Smooth muscle cell (in vitro differentiated cells): Measurements from ENCODE around the gene LGI2. TPM values are rescaled to one million over a fixed set of nuclear protein-coding genes. Genes with fewer than 3 reads are reported as not detected.
"Not testable (repeated sequence)": the region's sequence is repeated elsewhere in the genome, so short reads cannot be mapped to it uniquely, and the experiment has no call there.

Source experiments
- DNase-seq: peaks from one replicate; lab custom pipeline; 2025; ENCODE audit not compliant: unreplicated experiment; lab: John Stamatoyannopoulos, UW
- H2AFZ ChIP-seq: fragments of 200-600 bp; sonication (generic); 2 replicates; pipeline ENCODE4 v1.6.0; 2016; ENCODE audit warnings: antibody characterized with exemption, low read depth, mild to moderate bottlenecking
- H3F3A ChIP-seq: fragments of 200-600 bp; sonication (generic); 2 replicates; pipeline ENCODE4 v1.6.0; 2017; ENCODE audit warnings: antibody characterized with exemption, low read depth
- H3K27ac ChIP-seq: fragments of 200-600 bp; sonication (generic); 2 replicates; pipeline ENCODE4 v1.5.1; 2016; ENCODE audit warnings: low read depth, mild to moderate bottlenecking
- H3K27me3 ChIP-seq: fragments of 200-600 bp; sonication (generic); 2 replicates; pipeline ENCODE4 v1.6.1; 2016; ENCODE audit warnings: low read depth, mild to moderate bottlenecking
- H3K36me3 ChIP-seq: fragments of 200-600 bp; sonication (generic); 2 replicates; pipeline ENCODE4 v1.5.1; 2016; ENCODE audit warnings: low read depth
- H3K4me1 ChIP-seq: fragments of 200-600 bp; sonication (generic); 2 replicates; pipeline ENCODE4 v1.5.1; 2016; ENCODE audit warnings: low read depth
- H3K4me2 ChIP-seq: fragments of 200-600 bp; sonication (generic); 2 replicates; pipeline ENCODE4 v1.6.0; 2016; ENCODE audit warnings: mild to moderate bottlenecking
- H3K4me3 ChIP-seq: fragments of 200-600 bp; sonication (generic); 2 replicates; pipeline ENCODE4 v1.5.1; 2016; ENCODE audit warnings: mild to moderate bottlenecking
- H3K79me2 ChIP-seq: fragments of 200-600 bp; sonication (generic); 2 replicates; pipeline ENCODE4 v1.6.0; 2016; ENCODE audit warnings: low read depth, mild to moderate bottlenecking
- H3K9ac ChIP-seq: fragments of 200-600 bp; sonication (generic); 2 replicates; pipeline ENCODE4 v1.6.0; 2016; ENCODE audit warnings: low read depth
- H3K9me3 ChIP-seq: fragments of 200-600 bp; sonication (generic); replicated peaks from 2 replicates; pipeline ENCODE4 v1.5.1; 2016; ENCODE audit warnings: low read depth
- H4K20me1 ChIP-seq: fragments of 200-600 bp; sonication (generic); 2 replicates; pipeline ENCODE4 v1.6.0; 2016; ENCODE audit warnings: low read depth
- WGBS: methylation state at CpG from one replicate; pipeline ENCODE4 v1.1.7; 2016; ENCODE audit warnings: low lambda C conversion rate; 5-methylcytosine and 5-hydroxymethylcytosine counted together
- polyA plus RNA-seq: library from polyadenylated mRNA; unstranded; fragments of >200 nt; fragmentation: Nextera tagmentation; extraction: Ambion mirVana; gene quantifications from 2 replicates; pipeline ENCODE4 v1.2.1, GENCODE V29; 2016
- total RNA-seq: library from RNA; depleted of rRNA; stranded (reverse); fragments of >200 nt; gene quantifications from 2 replicates; pipeline ENCODE4 v1.2.3, GENCODE V29; 2014
- TF ChIP-seq, protein P1 (sequence below): fragments of 200-600 bp; sonication (generic); IDR thresholded peaks from 2 replicates; pipeline ENCODE4 v1.5.1; 2017; ENCODE audit warnings: borderline replicate concordance, mild to moderate bottlenecking, antibody characterized with exemption; ENCODE audit not compliant: insufficient read depth, poor library complexity, severe bottlenecking

LGI2 gene
- total and polyA plus RNA-seq, 2 experiments from 2014 or later, result 3.1 to 9.3 TPM

DNA sequence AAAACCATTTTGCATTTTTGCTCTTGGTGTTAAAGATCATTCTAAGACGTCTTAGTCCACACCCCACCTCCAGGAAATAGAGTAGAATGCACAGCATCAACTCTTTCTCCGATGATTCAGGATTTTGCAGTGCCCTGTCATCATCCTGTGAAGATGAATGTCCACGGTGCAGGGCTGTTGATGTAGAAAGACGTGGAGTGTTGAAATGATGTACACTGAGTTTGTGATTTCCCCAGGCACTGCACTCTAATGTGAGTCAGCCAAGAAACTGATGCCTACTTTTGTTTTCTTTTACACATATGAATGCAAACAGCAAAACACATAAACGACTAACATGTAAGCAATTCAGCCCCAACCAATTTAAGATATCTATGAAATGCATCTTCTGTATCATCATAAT, 10.5 kb downstream of the LGI2 start:
- no peaks in the 10 kb centered on the region for H3K9me3 ChIP-seq
- 24% methylated on average over 5 of the region's 5 CpGs for WGBS
- no peaks in the 10 kb centered on the region for H4K20me1 ChIP-seq
- no peak overlapping the region for H2AFZ ChIP-seq
- H3F3A ChIP-seq, result no peaks in the 10 kb centered on the region
- no peaks in the 10 kb centered on the region for H3K79me2 ChIP-seq
- no peak overlapping the region for H3K27ac ChIP-seq
- no peak overlapping the region for H3K4me2 ChIP-seq
- H3K27me3 ChIP-seq, result no peaks in the 10 kb centered on the region
- H3K36me3 ChIP-seq, result no peaks in the 10 kb centered on the region
- no peak overlapping the region for H3K4me3 ChIP-seq
- no peak for DNase-seq
- TF ChIP-seq, protein P1, sequence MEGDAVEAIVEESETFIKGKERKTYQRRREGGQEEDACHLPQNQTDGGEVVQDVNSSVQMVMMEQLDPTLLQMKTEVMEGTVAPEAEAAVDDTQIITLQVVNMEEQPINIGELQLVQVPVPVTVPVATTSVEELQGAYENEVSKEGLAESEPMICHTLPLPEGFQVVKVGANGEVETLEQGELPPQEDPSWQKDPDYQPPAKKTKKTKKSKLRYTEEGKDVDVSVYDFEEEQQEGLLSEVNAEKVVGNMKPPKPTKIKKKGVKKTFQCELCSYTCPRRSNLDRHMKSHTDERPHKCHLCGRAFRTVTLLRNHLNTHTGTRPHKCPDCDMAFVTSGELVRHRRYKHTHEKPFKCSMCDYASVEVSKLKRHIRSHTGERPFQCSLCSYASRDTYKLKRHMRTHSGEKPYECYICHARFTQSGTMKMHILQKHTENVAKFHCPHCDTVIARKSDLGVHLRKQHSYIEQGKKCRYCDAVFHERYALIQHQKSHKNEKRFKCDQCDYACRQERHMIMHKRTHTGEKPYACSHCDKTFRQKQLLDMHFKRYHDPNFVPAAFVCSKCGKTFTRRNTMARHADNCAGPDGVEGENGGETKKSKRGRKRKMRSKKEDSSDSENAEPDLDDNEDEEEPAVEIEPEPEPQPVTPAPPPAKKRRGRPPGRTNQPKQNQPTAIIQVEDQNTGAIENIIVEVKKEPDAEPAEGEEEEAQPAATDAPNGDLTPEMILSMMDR, result no peak
- no peak overlapping the region for H3K9ac ChIP-seq
- no peaks in the 10 kb centered on the region for H3K4me1 ChIP-seq

DNA sequence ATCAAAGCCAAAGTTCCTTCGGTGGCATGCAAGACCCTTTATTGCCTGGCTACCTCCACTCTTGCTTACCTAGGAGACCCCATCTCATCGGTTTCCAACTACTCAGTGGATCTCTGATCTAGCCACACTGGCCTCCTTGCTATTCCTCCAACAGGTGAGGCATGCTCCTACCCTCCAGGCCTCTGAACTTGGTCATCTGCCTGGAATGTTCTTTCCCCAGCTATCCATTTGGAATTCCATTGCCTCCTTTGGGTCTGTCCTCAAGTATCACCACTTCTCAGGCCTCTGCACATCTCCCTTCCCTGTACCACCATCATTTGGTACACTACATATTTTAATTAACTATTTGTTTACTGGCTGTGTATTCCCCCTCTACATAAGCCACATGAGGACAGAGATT, 11.2 kb downstream of the LGI2 start:
- Histone ChIP-seq H3K79me2 (no peaks in the 10 kb centered on the region), H3F3A (no peaks in the 10 kb centered on the region), H3K4me2 (no peak overlapping the region), H3K4me1 (no peaks in the 10 kb centered on the region), H3K9me3 (no peaks in the 10 kb centered on the region), H2AFZ (no peak overlapping the region), H3K9ac (no peak overlapping the region), H3K27me3 (no peaks in the 10 kb centered on the region), H3K4me3 (no peak overlapping the region), H4K20me1 (no peaks in the 10 kb centered on the region), H3K36me3 (no peaks in the 10 kb centered on the region), H3K27ac (no peak overlapping the region)
- 86% methylated on average over 2 of the region's 2 CpGs for WGBS
- TF ChIP-seq, protein P1, result no peak
- DNase-seq, result no peak

DNA sequence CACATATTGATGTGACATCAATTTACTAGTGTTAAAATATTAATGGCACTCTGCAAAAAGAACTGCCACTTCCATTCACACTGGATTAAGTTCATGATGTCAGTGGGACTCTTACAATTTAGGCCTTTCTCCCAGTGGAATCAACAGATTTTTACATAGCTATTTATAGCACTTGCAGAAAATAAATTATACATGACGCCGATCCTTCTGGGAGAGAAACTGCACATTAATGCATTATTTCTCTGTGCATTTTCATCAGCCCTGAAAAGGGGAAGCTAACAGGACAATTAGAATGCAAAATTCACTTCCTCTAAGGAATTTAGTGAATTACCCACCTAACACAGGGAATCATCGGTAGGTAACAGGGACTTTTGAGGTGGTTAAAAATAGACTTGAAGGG, 15.7 kb downstream of the LGI2 start:
- no peaks in the 10 kb centered on the region for H3K79me2 ChIP-seq
- H3K9ac ChIP-seq, result no peak overlapping the region
- H4K20me1 ChIP-seq, result no peaks in the 10 kb centered on the region
- TF ChIP-seq, protein P1, result no peak
- H3K27ac ChIP-seq, result no peak overlapping the region
- WGBS, result 80% methylated on average over 3 of the region's 3 CpGs
- H2AFZ ChIP-seq, result no peak overlapping the region
- DNase-seq, result no peak
- no peak overlapping the region for H3K4me3 ChIP-seq
- H3K4me1 ChIP-seq, result no peaks in the 10 kb centered on the region
- H3K4me2 ChIP-seq, result no peak overlapping the region
- H3F3A ChIP-seq, result no peaks in the 10 kb centered on the region
- H3K36me3 ChIP-seq, result no peaks in the 10 kb centered on the region
- H3K27me3 ChIP-seq, result no peaks in the 10 kb centered on the region
- H3K9me3 ChIP-seq, result no peaks in the 10 kb centered on the region

DNA sequence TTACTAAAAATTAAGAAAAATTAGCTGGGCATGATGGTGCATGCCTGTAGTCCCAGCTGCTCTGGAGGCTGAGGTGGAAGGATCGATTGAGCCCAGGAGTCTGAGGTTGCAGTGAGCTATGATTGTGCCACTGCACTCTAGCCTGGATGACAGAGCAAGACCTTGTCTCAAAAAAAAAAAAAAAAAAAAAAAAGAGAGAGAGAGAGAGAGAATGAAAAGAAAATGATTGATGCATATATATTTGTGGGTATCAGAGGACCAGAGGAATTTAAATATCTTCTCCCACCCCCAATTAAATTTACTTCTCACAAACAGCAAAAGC, 16.1 kb downstream of the LGI2 start:
- H3K9me3 ChIP-seq, H3K4me2 ChIP-seq, H2AFZ ChIP-seq, H3K4me3 ChIP-seq, H3K9ac ChIP-seq, H3K27me3 ChIP-seq, DNase-seq, H3K36me3 ChIP-seq, H3F3A ChIP-seq, H3K79me2 ChIP-seq, H4K20me1 ChIP-seq, H3K27ac ChIP-seq, H3K4me1 ChIP-seq: not testable (repeated sequence)
- WGBS, result 91% methylated on average over 1 of the region's 1 CpG
